Stimulated activated CD8-positive, alpha-beta memory T cell treated with anti-CD3 and anti-CD28 coated beads, Interleukin-4, amount 100 ng/mL, for 1 hour (primary cell): ENCODE results near the gene GTSE1.
"Not testable (repeated sequence)": the region's sequence is repeated elsewhere in the genome, so short reads cannot be mapped to it uniquely, and the experiment has no call there.

Experiments used
- DNase-seq, 2 donors: peaks; one replicate each; pipeline ENCODE4 v3.0.0-alpha.2; 2020; ENCODE audit warnings: low read depth in 2 of 2, low spot score in 1 of 2

The GTSE1 gene

DNA sequence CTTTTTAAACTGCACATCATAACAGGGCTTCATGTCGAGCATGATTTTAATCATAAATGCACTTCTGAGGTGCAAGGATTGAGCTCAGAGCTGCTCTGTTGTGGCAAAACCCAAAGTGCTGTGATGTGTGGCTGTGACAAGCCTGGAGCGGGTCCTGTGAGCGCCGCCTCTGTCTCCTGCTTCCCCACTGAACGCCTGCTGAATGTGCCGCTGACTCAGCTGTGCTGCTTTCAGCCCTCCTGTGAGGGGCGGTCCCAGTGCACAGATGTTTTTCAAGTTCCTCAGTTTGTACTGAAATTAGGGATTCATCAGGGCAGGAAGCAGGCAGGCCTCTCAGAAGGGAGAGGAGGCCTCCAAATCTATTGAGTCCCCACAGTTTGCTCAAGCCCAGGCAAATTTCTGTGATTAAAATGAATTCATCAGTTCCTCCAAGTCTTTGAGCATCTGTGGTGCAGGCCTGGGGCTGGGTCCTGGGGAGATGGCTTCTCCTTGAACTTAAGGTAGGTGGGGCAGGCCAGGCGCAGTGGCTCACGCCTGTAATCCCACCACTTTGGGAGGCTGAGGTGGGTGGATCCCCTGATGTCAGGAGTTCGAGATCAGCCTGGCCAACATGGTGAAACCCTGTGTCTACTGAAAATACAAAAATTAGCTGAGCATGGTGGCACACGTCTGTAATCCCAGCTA is 3.0 kb upstream of the GTSE1 start:
- DNase-seq: no peak

DNA sequence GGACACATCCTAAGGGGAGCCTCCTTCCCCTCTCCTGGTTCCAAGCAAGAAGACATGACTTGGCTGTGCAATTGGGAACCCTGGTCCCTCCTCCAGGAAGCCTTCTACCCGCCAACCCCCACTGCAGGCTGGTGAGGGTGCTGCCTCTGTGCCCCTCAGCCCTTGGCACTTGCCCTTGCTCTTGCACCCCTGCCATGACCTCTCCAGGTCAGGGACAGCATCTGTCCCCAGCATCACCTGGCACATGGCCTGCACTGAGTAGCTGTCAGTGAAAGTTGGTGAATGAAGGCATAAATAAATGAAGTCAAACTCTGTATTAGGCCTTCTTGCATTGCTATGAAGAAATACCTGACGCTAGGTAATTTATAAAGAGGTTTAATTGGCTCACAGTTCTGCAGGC is 1.9 kb upstream of the GTSE1 start:
- DNase-seq: no peak

DNA sequence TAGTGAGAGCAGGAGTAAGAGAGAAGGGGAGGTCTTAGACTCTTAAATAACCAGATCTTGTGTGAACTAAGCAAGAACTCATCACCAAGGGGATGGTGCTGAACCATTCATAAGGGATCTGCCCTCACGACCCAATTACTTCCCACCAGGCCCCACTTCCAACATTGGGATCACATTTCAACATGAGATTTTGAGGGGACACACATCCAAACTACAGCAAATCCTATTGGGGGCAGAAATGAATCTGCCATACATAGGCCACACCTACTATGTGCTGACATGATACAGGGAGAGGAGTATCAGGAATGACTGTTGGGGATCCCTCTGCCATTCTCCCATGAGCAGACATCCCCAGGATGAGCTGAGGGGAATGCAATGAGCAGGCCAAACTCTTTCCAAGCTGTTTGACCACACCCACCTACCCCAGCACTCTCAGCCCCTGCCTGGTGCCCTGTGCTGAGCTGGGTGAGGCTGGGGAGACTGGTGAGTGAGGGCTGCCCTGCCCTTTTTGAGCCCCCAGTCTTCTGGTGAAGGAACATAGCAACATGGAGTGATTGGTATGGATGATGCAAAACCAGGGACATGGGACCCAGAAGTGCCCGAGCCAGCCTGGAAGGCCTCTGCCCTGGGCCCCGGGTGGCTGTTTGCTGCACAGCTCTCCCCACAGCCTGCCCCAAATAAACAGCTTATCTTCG is 1.2 kb upstream of the GTSE1 start:
- no peak for DNase-seq

DNA sequence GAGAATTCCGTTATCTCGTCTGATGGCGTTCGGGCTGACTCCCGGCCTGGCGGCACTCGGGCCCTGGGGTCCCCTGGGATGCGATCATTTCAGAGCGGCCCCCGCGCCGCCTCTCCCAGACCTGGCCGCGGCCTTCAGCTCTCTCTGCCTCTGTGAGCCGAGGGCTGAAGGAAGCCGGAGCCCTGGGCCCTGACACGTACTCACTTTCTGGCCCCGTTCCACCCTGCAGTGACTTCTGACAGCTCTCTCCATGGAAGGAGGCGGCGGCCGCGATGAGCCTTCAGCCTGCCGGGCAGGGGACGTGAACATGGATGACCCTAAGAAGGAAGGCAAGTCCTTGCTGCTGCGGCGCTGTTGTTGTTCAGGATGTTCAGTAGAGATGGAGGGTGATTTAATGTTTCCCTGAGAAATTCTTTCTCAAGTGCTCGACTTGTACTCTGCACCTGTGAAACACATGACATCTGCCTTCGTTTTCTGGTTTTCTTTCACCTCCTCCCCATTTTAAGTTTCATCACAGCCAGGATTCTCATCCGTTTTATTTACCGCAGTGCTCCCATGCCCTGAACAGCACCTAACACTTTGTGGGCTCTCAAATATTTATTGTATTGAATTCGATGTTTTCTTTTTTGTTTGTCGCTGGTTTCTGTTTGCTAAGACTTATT is 612 bp downstream of the GTSE1 start:
- no peak for DNase-seq

DNA sequence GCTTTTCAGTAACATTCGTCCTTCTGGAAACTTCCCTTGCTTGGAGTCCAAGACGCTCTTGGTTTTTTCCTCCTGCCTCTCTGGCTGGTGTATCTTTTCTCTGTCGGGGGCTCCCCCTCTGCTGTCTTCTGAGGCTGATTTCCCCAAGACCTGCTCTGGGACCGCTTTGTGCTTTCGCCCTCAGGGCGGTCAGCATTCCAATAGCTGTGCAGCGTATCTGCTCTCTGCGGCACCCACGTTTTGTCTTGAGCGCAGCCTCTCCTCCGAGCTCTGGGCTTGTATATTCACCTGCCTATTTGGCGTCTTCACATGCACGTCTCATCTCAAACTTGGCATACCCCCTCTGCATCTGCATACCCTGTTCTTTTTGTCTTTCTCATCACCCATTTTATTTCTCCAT is 2.4 kb downstream of the GTSE1 start:
- DNase-seq: no peak

DNA sequence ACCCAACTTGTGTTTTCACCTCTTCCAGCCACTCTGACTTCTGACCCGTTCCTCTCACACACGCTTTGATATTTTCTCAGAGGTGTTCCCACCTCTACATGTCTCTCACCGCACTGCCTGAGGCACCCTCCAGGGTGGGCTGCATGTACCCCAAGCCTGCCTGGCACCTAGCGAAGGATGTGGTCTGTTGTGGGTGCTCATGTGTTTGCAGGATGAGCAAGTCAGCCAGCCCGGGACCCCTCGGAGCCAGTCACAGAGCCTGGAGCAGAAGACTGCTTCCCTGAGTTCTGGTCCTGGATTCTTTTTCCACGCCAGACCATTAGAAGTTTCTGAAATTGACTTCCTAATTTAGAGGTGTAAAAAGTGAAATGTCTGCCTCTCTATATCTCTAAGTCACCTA is 3.8 kb downstream of the GTSE1 start:
- no peak for DNase-seq

DNA sequence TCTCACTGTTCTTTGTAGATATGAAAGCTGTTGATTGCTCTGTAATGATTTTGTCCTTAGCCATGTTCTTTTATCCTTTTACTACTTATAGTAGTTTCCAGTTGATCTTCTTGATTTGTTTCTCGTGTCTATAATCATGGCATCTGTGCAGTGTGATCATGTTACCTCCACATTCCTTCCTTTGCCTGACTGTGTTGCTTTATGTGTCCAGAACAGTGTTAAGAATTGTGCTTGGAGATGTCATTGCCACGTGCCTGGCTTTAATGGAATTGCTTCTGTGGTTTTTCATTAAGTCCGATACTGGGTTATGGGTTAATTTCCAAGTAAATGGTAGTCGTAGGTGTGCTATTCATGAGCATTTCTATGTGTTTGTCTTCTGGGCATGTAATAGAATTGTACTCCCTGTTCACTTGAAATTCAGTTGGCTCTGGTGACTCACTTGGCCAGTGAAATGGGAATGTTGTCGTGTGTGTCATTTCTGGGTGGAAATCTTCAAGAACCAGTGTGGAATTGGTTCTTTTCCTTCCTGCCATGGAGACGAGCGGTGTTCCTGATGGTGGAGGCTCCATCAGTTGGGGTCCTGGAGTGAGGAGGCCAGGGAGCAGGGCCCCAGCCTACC is 6.8 kb downstream of the GTSE1 start:
- DNase-seq: no peak

DNA sequence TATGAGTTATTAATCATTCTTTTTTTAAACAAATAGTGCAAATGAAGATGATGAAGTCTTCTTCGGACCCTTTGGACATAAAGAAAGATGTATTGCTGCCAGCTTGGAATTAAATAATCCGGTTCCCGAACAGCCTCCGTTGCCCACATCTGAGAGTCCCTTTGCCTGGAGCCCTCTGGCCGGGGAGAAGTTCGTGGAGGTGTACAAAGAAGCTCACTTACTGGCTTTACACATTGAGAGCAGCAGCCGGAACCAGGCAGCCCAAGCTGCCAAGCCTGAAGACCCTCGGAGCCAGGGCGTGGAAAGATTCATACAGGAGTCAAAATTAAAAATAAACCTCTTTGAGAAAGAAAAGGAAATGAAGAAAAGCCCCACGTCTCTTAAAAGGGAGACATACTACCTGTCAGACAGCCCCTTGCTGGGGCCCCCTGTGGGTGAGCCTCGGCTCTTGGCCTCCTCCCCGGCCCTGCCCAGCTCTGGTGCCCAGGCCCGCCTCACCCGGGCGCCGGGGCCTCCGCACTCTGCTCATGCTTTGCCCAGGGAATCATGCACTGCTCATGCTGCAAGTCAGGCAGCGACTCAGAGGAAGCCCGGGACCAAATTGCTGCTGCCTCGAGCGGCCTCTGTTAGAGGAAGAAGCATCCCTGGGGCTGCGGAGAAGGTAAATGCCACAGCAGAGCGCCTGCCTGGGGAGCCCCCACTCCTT is 11.8 kb downstream of the GTSE1 start:
- no peak for DNase-seq

DNA sequence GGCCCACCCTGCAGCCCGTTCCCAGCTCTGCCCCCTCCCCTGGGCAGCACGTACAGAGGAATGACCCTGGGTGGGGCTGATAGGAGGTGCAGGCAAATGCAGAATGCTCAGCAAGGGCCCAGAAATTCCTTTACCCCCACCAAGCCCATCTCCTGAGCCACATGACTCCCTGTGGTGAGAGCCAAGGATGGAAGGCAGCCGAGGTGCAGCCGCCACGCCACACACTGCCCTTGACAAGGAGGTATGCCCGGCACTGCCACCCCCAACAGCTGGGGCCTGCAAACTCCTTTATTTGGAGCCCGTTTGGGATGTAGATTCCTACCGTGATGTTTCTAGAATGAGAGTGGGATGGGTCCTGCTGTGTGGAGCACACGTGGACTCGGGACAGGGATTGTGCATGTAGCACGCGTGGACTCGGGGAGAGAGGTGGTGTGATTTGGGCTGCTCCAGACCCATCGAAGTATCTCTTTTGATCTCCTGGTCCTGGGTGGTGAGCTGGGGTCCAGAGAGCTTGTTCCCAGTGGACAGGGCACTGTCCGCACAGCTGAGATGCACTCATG is 12.9 kb downstream of the GTSE1 start:
- no peak for DNase-seq

DNA sequence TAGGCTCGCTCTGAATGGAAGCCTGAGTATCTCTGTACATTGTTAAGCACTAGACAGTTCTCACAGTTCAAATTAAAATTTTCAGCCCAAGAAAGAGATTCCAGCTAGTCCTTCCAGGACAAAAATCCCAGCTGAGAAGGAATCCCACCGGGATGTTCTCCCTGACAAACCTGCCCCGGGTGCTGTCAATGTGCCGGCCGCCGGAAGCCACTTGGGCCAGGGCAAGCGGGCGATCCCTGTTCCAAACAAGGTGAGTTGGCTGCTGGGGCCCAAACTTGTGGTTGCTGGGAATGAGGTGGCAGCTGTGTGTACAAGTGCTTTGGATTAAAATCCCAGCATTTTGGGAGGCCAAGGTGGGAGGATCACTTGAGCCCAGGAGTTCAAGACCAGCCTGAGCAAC is 15.4 kb downstream of the GTSE1 start:
- DNase-seq: no peak

DNA sequence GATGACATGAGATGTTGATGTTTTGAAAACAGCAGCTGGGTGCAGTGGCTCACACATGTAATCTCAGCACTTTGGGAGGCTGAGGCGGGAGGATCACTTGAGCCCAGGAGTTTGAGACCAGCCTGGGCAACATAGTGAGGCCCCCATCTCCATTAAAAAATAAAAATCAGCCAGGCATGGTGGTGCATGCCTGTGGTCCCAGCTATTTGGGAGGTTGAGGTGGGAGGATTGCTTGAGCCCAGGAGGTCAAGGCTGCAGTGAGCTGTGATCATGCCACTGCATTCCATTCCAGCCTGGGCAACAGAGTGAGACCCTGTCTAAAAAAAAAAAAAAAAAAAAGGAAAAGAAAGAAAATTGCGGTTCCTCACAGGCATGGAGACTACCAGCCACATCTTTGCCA is 16.2 kb downstream of the GTSE1 start:
- not testable (repeated sequence) for DNase-seq

DNA sequence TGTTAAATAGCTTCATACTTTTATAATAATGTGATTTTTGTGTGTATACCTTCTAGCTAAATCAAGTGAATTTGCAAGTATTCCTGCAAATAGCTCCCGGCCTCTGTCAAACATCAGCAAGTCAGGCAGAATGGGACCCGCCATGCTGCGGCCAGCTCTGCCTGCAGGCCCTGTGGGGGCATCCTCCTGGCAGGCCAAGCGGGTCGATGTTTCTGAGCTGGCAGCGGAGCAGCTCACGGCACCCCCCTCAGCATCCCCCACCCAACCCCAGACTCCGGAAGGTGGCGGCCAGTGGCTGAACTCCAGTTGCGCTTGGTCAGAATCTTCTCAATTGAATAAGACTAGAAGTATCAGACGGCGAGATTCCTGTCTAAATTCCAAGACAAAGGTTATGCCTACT is 19.3 kb downstream of the GTSE1 start:
- DNase-seq: no peak

DNA sequence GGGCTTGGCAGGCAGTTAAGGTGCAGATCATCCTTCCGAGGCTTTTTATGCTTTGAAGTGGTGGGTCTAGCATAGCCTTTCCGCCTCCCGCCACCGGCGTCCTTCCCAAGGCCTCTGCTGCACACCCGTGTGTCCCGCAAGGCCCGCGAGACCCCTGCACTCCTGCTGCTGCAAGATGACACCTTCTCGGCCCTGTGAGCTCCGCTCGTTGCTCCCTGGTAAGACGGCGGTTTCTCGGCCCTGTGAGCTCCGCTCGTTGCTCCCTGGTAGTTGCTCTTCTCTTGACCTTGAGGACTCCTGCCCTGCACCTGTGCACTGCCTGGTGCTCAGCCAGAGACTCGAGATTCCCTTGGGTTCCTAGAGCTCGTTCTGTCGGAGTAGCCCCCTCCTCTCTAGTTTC is 21.0 kb downstream of the GTSE1 start:
- no peak for DNase-seq

DNA sequence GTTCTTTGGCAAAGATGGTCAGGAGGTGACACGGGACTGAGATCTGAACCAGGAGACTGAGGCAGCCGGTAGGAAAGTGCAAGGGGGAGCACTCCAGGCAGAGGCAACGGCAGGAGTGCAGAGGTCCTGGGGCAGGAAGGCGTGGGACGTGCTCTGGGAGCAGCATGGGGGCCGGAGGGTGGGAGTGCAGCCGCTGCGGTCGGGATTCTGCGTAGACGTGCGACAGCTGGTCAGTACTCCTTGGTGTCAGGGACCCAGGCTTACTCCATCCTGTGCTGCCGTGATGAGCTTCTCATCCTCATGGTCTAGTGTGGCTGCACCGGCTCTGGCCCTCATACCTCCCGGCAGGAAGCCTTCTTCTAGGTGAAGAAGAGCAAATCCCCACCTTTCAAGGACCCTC is 21.9 kb downstream of the GTSE1 start:
- DNase-seq: no peak

DNA sequence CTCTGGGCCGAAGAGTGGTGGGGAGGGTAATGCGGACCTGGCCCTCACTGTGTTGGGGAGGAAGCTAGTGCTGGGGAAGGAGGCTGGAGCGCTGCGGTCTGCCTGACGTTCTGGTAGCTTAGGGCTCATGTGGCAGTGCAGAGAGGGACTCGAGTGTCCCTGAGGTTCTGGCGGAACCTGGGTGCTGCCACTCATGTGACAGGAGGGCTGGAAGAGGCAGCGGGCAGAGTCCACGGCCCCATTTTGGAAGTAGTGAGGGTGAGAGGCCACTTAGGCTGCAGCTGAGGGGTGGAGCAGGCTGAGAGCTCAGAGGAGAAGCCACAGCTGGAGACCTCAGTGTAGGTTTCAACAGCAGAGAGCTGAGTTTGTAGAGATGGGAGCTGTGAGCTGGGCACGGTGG is 22.6 kb downstream of the GTSE1 start:
- no peak for DNase-seq

DNA sequence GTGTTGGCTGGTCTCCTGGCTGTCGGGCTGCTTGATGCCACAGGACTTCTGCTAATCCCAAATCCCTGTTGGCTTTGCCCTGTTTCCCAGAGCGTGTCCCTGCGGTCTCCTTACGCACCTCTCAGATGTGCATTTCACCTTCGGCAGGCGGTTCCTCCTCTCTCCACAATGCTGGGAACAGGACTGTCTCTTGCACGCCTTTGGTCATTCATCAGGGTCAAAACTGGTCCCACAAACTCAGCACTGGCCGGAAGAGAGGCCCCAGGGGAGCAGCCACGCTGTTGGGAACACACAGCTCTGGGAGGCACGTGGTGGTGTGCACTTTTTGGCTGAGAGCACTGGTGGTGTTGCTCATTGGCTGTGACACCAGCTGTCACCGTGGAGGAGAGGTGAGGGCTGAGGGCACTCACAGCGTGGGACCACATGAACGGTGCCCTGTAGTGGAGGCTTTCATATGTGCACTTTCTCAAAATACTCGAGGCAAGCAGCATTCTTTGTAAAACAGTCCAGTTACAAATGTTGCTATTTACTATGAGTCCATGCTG is 23.6 kb downstream of the GTSE1 start:
- no peak for DNase-seq

DNA sequence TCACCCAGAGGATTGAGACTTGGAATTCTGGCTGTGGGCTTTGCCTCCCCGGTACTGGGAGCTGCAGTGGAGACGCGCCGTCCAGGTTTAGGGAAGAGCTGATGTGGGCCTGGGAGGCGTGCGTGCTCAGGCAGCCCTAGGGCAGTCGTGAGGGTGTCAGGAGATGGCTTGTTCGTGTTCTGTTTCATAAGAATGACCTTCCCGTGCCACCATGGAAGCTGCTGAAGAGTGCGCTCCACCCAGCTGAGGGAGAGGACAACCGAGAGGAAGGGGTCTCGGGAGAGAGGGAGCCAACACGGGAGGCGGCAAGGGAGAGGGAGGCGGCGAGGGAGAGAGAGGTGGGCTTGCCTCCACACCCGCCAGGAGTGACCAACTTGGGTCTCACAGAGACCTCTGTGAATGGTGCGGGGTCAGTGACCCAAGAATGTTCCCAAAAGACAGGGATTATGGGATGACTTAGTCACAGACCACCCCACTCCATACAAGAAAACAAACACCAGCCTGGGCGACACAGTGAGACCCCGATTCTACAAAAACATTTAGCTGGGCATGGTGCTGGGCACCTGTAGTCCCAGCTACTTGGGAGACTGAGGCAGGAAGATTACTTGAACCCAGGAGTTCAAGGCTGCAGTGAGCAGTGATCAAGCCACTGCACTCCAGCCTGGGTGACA is 24.2 kb downstream of the GTSE1 start:
- DNase-seq: no peak

DNA sequence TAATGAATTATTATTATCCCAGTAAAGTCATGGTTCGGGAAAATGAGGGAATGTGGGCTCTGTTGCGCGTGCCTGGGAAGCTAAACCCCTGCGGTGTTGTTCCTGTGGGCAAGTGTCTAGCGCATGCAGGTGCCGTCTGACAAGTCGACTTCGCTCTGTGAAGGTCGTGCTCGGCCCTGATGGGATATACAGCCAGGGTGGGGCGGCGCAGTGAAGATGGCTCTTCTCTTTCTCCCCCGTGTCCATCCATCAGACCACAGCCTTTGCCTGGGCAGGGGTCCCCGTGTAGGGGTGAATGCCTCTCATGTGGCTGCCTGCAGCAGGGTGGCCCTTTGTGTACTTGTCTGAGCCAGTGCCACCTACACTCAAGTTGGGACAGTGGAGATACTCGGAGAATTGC is 26.0 kb downstream of the GTSE1 start:
- no peak for DNase-seq

DNA sequence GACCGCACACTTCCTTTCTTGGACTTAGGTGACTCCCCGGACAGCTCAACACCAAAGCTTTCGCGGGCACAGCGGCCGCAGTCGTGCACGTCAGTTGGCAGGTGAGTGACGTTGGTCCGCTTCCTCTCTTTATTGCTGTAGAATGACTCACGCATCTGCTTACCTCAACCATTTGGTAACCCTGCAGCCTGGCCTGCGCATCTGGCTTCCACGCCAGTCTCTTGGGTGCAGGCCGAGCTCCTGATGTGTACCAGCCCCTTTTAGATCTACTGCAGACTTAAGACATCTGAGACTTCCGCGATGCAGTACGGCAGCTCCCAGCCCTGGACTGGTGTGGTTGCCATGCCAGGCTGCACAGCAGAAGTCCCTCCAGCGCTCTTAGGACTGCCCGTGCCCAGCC is 26.5 kb downstream of the GTSE1 start:
- no peak for DNase-seq

DNA sequence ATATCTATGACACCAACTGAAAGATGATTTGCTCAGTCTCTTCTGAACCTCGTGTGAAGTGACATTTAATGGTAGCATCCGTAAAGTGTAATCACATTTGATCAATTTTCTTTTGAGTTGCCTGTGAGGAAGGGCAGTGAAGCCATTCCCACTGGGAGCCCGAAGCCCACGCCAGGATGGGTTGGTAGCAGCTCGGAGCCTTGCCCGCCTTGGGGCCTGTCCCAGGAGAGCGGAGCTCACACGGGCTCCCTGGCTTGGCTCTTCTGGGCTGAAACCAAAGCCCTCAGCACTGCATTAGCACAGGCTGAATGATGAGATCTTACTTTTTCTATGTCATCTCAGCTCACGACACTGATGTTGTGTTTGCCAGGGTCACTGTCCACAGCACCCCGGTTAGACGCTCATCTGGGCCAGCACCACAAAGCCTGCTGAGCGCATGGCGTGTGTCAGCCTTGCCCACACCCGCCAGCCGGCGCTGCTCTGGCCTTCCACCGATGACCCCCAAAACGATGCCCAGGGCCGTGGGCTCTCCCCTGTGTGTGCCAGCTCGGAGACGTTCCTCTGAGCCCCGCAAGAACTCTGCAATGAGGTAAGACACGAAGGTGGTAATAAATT is 29.5 kb downstream of the GTSE1 start:
- no peak for DNase-seq
